ENCODE measurements around the gene EVI5L.

EVI5L gene

GRCh38 chr19:7860714-7861618 lies 30.9 kb downstream of the EVI5L start:
- no peak for DNase-seq (ENCODE audit: low read depth)

GRCh38 chr19:7861619-7862412 lies 31.8 kb downstream of the EVI5L start:
- DNase-seq (ENCODE audit: low read depth), result no peak

GRCh38 chr19:7862413-7862951 lies 32.5 kb downstream of the EVI5L start:
- DNase-seq (ENCODE audit: low read depth), result peak; percentile 41

- DNase-seq (ENCODE audit: low read depth), result no peak
Observed at GRCh38 chr19:7863157-7863970, 33.3 kb downstream of the EVI5L start.

DNA sequence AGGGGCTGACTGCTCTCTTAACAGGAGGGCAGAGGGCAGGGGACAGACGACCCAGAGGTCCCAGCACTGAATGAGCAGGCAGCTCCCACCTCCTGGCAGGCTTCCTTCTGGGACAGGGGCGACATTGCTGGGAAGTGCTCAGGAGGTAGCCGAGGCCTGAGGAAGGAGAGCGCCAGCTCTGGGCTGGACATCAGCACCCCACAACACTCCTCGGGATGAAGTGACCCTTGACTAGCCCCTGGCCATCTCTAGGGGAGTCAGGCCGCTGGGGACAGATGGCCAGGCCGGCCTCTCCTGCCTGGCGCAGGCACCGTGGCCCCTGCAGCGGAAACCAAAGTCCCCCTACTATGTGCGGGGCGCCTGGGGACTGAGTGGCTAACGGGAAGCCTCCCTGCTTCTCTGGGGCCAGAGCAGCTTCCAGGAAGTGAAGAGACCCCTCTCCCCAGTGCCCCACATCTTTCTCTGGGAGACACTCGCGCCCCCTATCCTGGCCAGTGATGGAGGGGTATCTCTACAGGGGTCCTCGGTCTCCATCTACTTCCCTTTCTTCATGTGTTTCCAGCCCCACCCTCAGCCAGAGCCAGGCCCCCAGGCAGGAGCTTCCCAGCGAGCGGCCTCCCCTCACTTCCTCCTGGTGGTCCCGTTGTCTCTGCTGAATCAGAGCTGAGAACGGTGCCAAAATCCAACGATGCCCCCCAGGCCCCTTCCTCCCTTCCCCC lies 34.1 kb downstream of the EVI5L start:
- DNase-seq (ENCODE audit: low read depth), result no peak

DNA sequence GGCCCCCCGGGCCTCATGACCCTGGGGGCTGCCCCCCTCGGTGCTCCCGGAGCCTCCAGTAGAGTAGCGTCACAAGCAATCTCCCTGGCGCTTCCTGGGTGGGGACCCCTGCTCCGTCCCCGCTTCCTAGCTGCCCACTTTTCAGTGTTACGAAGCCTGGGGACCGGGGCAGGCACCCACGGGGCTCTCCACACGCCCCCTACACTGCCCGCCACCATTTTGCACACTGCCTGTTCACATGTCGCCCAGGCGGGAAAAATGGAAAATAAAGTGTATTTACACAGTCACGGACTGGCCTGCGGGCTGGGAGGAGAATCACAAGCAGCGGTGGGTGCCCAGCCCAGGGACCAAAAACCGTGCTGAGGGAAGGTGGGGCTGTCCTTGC lies 34.7 kb downstream of the EVI5L start:
- DNase-seq (ENCODE audit: low read depth), result no peak

- no peak for DNase-seq (ENCODE audit: low read depth)
Observed at GRCh38 chr19:7865262-7865911, 35.4 kb downstream of the EVI5L start.

- DNase-seq (ENCODE audit: low read depth), result no peak
Observed at GRCh38 chr19:7866399-7867091, 36.5 kb downstream of the EVI5L start.

GRCh38 chr19:7867092-7867844 lies 37.2 kb downstream of the EVI5L start:
- no peak for DNase-seq (ENCODE audit: low read depth)

DNA sequence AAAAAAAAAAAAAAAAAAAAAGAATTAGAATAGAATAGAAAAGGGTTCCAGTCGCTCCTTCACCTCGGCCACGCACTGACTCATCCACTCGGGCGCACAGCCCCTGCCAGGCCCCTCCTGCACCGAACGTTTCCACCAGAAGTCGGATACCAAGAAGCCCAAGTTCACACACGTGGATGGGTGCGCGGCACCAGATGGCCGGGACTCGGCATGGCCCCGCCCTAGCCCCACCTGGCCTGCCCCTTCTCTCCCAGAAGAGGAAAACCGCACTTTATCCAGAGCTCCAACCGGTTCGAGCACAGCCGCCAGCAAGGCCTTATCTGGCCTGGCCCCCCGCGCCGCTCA lies 38.3 kb downstream of the EVI5L start:
- DNase-seq (ENCODE audit: low read depth), result no peak

DNA sequence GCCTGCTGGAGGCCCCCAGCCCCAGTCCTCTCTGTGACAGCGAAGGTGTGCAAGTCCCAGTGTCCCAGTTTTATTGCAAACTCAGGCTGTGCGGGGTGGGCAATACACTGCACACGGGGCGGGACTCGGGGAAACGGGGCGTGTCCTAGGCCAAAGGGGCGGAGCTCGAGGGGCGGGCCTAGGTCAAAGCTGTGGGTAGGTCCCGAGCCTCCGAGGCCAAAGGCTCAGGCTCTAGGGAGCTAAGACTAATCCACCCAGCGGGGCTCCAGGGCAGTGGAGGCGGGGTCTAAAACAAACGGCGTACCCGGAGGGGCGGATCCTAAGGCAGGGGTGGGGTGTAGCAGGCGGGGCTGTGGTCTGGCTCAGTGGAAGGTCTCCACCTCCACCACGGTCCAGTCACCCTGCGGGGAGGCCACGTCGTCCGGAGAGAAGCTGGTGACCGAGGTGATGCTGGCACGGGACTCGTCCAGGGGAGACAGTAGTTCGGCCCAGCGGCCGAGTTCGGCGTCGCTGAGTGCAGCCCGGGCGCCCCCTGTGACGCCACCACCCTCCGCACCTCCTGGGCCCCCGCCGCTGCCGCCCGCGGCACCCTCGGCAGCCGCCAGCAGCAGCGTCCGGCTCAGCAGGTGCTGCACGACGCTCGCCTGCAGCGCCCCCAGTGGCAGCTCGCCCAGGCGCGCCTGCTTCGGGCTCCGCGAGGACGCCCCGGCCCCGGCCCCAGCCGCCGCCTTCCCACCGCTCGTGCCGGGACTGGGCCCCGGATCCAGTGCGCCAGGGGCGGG lies 38.8 kb downstream of the EVI5L start:
- DNase-seq (ENCODE audit: low read depth), result peak; percentile 46

DNA sequence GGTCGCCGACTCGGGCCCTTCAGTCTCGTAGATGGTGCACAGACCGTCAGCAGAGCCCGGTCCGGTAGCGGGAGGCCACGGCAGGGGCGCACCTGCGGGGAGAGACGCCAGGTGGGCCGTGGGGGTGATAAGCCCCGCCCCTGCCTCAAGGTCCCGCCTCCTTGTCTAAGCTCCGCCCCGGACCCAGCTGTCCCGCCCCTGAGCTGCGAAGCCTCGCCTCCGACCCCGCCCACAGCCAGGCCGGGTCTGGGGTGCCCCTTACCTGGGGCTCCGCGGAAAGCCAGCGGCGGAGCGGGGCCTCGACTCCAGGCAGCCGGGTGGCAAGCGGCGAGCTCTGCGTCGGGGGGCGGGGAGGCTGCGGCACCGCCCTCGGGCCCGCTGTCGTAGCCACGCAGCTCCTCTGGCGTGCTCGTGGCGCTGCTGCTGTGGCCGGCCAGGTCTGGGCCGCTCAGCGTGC lies 39.5 kb downstream of the EVI5L start:
- DNase-seq (ENCODE audit: low read depth), result peak; percentile 54

GRCh38 chr19:7869910-7870511 lies 40.0 kb downstream of the EVI5L start:
- DNase-seq (ENCODE audit: low read depth), result no peak

DNA sequence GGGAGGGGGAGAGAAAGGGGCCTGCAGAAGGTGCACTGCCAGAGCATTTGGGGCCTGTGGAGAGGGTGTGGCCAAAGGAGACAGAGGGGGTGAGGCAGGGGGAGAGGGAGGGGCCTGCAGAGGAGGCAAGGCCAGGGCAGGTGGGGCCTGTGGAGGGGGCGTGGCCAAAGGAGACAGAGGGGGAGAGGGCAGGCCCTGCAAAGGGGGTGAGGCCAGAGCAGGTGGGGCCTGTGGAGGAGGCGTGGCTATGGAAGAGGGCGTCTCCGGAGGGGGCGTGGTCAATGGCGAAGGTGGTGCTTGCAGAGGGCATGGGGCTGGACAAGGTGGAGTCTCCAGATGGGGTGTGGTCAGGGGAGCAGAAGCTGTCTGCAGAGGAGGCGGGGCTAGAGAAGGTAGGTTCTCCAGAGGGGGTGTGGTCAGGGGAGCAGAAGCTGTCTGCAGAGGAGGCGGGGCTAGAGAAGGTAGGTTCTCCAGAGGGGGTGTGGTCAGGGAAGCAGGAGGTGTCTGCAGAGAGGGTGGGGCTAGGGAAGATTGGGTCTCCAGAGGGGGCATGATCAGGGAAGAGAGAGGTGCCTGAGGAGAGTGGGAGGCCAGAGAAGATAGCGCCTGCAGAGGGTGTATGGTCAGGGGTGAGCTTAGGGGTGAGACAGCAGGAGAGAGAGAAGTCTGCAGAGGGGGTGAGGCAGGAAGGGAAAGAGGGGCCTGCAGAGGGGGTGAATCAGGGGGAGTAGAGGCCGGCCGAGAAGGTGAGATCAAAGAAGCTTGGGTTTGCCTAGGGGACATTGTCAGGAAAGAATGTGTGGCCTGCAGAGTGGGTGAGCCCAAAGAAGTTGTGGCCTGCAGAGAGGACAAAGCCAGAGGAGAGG lies 40.8 kb downstream of the EVI5L start:
- peak; percentile 10 for DNase-seq (ENCODE audit: low read depth)

- peak; percentile 59 for DNase-seq (ENCODE audit: low read depth)
Observed at GRCh38 chr19:7871437-7872305, 41.7 kb downstream of the EVI5L start.

All from stimulated activated CD8-positive, alpha-beta memory T cell treated with anti-CD3 and anti-CD28 coated beads, Interleukin-7, amount 100 ng/mL, for 24 hours (primary cell).